ENCODE data around the gene CIC.
A peak's percentile ranks its signal among the peaks of the same experiment; 100 is the strongest.

Gene CIC

GRCh38 chr19:42276284-42276683, 7.2 kb downstream of the CIC start:
- TF ChIP-seq CTCF (IDR thresholded peaks at IDR 0.05) = no peak

- TF ChIP-seq CTCF (IDR thresholded peaks at IDR 0.05) = no peak
These were observed 7.8 kb downstream of the CIC start for GRCh38 chr19:42276821-42277220.

GRCh38 chr19:42277821-42278451, 8.9 kb downstream of the CIC start:
- TF ChIP-seq CTCF (IDR thresholded peaks at IDR 0.05) = no peak

- no peak for TF ChIP-seq CTCF (IDR thresholded peaks at IDR 0.05)
These were observed 9.6 kb downstream of the CIC start for GRCh38 chr19:42278452-42279154.

- TF ChIP-seq CTCF (IDR thresholded peaks at IDR 0.05) = no peak
These were observed 10.3 kb downstream of the CIC start for GRCh38 chr19:42279155-42279901.

- TF ChIP-seq CTCF (IDR thresholded peaks at IDR 0.05) = peak; percentile 60
These were observed 11.1 kb downstream of the CIC start for GRCh38 chr19:42279902-42280814.

GRCh38 chr19:42280815-42281145, 11.7 kb downstream of the CIC start:
- TF ChIP-seq CTCF (IDR thresholded peaks at IDR 0.05) = no peak

Data from LNCAP (cell line).